Tibial nerve (tissue), 4 donors: ENCODE data around the gene SH2D3A. TPM values are rescaled to one million over a fixed set of nuclear protein-coding genes. Genes with fewer than 3 reads are reported as not detected.
"Not testable (repeated sequence)": the region's sequence is repeated elsewhere in the genome, so short reads cannot be mapped to it uniquely, and the experiment has no call there.

Experiments
- DNase-seq, 2 donors: peaks; one replicate each; pipeline ENCODE4 v3.0.0-alpha.2; 2019; ENCODE audit warnings: low spot score in 2 of 2
- H3K27ac ChIP-seq, 4 donors: fragments of 200-600 bp; sonication (generic) in 3 of 4; one replicate each; pipeline ENCODE4 v1.5.1; 2017 to 2019; ENCODE audit warnings: mild to moderate bottlenecking in 1 of 4
- H3K27me3 ChIP-seq, 2 donors: fragments of 200-600 bp; sonication (generic) in 1 of 2; one replicate each; pipeline versions ENCODE4 v1.5.1 to v1.6.0; 2017 to 2019
- H3K36me3 ChIP-seq, 3 donors: fragments of 200-600 bp; sonication (generic); one replicate each; pipeline ENCODE4 v1.5.1; 2018 to 2019
- H3K4me1 ChIP-seq, 4 donors: fragments of 200-600 bp; sonication (generic) in 3 of 4; one replicate each; pipeline ENCODE4 v1.5.1; 2017 to 2019
- H3K4me3 ChIP-seq, 4 donors: fragments of 200-600 bp; sonication (generic) in 3 of 4; one replicate each; pipeline ENCODE4 v1.5.1; 2017 to 2019; ENCODE audit warnings: mild to moderate bottlenecking in 1 of 4, moderate library complexity in 1 of 4
- H3K9me3 ChIP-seq, 4 donors: fragments of 200-600 bp; sonication (generic) in 3 of 4; one replicate each; pipeline ENCODE4 v1.5.1; 2017 to 2019
- CTCF ChIP-seq, 5 experiments: fragments of 200-600 bp in 3 of 5; fragments of 450-650 bp in 2 of 5; sonication (generic) in 3 of 5; IDR thresholded peaks; one replicate each; pipeline ENCODE4 v1.5.1; 2016 to 2019; ENCODE audit warnings: antibody characterized with exemption in 5 of 5, mild to moderate bottlenecking in 3 of 5, moderate library complexity in 2 of 5
- EP300 ChIP-seq, 2 donors: sonication (generic); formaldehyde crosslinking; IDR thresholded peaks; one replicate each; pipeline ENCODE4 v1.6.1; 2017; ENCODE audit warnings: antibody characterized with exemption in 2 of 2, mild to moderate bottlenecking in 1 of 2
- POLR2A ChIP-seq, 2 donors: fragments of 450-650 bp; IDR thresholded peaks; one replicate each; pipeline ENCODE4 v1.6.1; 2017; ENCODE audit warnings: antibody characterized with exemption in 2 of 2, mild to moderate bottlenecking in 2 of 2, moderate library complexity in 2 of 2
- WGBS, 2 donors: methylation state at CpG; one replicate each; pipeline ENCODE4 v1.1.5; 2018; 5-methylcytosine and 5-hydroxymethylcytosine counted together
- total RNA-seq, 4 donors: library from RNA; depleted of rRNA; stranded (reverse); fragments of >200 nt; gene quantifications; one replicate each; pipeline ENCODE4 v1.1.0, GENCODE V29; 2016

The SH2D3A gene
- total RNA-seq, 4 donors from 2014 or later = 0.39 to 4.2 (median 0.44) TPM; not detected in 1

- no peaks in the 10 kb centered on the region for H3K27me3 ChIP-seq
- H3K36me3 ChIP-seq = peaks cover 0 to 51% (median 15%) of the 10 kb centered on the region in 3 donors
- peak overlapping the region in 3 of 4 donors; percentile 44 to 53 (median 49) for H3K4me3 ChIP-seq
- DNase-seq = no peak
- peak overlapping the region; percentile 19 to 76 (median 72) for H3K27ac ChIP-seq
- WGBS, 2 donors = 62 to 63% methylated on average over 41 to 45 of the region's 50 CpGs
- TF ChIP-seq EP300 (IDR thresholded peaks at IDR 0.05) (no peak), CTCF (IDR thresholded peaks at IDR 0.05) (no peak), POLR2A (IDR thresholded peaks at IDR 0.05) (no peak)
- H3K9me3 ChIP-seq = no peaks in the 10 kb centered on the region
- peaks cover 0 to 23% (median 9%) of the 10 kb centered on the region in 4 donors for H3K4me1 ChIP-seq
Measured at GRCh38 chr19:6752256-6753177, 14.7 kb downstream of the SH2D3A start.

GRCh38 chr19:6751189-6751588 lies 16.0 kb downstream of the SH2D3A start:
- DNase-seq = no peak
- WGBS, 2 donors = 88 to 90% methylated on average over 16 of the region's 16 CpGs
- H3K4me1 ChIP-seq = peaks cover 0 to 23% (median 9%) of the 10 kb centered on the region in 4 donors
- no peak overlapping the region for H3K27ac ChIP-seq
- no peaks in the 10 kb centered on the region for H3K27me3 ChIP-seq
- no peaks in the 10 kb centered on the region for H3K9me3 ChIP-seq
- peaks cover 4 to 65% (median 22%) of the 10 kb centered on the region in 3 donors for H3K36me3 ChIP-seq
- H3K4me3 ChIP-seq = no peak overlapping the region
- no peak for TF ChIP-seq EP300 (IDR thresholded peaks at IDR 0.05)
- no peak for TF ChIP-seq POLR2A (IDR thresholded peaks at IDR 0.05)
- TF ChIP-seq CTCF (IDR thresholded peaks at IDR 0.05) = no peak

GRCh38 chr19:6750062-6750461 lies 17.2 kb downstream of the SH2D3A start:
- Histone ChIP-seq H3K4me3 (no peak overlapping the region), H3K36me3 (peaks cover 4 to 73% (median 22%) of the 10 kb centered on the region in 3 donors), H3K27me3 (no peaks in the 10 kb centered on the region), H3K4me1 (peaks cover 0 to 31% (median 15%) of the 10 kb centered on the region in 4 donors), H3K27ac (peak overlapping the region in 2 of 4 donors; percentile 37 to 42), H3K9me3 (no peaks in the 10 kb centered on the region)
- TF ChIP-seq POLR2A (IDR thresholded peaks at IDR 0.05) (no peak), CTCF (IDR thresholded peaks at IDR 0.05) (no peak), EP300 (IDR thresholded peaks at IDR 0.05) (no peak)
- WGBS, 2 donors = 42 to 62% methylated on average over 20 of the region's 20 CpGs
- DNase-seq = no peak

GRCh38 chr19:6748543-6748942 lies 18.7 kb downstream of the SH2D3A start:
- not testable (repeated sequence) for H3K9me3 ChIP-seq, H3K4me3 ChIP-seq, H3K27me3 ChIP-seq, DNase-seq, H3K27ac ChIP-seq
- peaks cover 4 to 83% (median 22%) of the 10 kb centered on the region in 3 donors for H3K36me3 ChIP-seq
- H3K4me1 ChIP-seq = peaks cover 0 to 42% (median 27%) of the 10 kb centered on the region in 4 donors
- WGBS, 2 donors = 85 to 91% methylated on average over 10 of the region's 10 CpGs

GRCh38 chr19:6745965-6746364 lies 21.3 kb downstream of the SH2D3A start:
- DNase-seq = no peak
- H3K9me3 ChIP-seq = no peaks in the 10 kb centered on the region
- H3K27me3 ChIP-seq = no peaks in the 10 kb centered on the region
- WGBS, 2 donors = 89 to 94% methylated on average over 20 to 22 of the region's 24 CpGs
- peaks cover 0 to 58% (median 21%) of the 10 kb centered on the region in 4 donors for H3K4me1 ChIP-seq
- peak overlapping the region in 2 of 4 donors; percentile 73 to 97 for H3K27ac ChIP-seq
- peaks cover 4 to 76% (median 22%) of the 10 kb centered on the region in 3 donors for H3K36me3 ChIP-seq
- H3K4me3 ChIP-seq = no peak overlapping the region
- TF ChIP-seq POLR2A (IDR thresholded peaks at IDR 0.05) (no peak), CTCF (IDR thresholded peaks at IDR 0.05) (no peak), EP300 (IDR thresholded peaks at IDR 0.05) (no peak)
